ENCODE results near the gene GLB1L3. TPM values are rescaled to one million over a fixed set of nuclear protein-coding genes. Genes with fewer than 3 reads are reported as not detected.

GLB1L3 gene
- total RNA-seq, 2 donors from 2014 or later, result 7.8 to 14.5 TPM

DNA sequence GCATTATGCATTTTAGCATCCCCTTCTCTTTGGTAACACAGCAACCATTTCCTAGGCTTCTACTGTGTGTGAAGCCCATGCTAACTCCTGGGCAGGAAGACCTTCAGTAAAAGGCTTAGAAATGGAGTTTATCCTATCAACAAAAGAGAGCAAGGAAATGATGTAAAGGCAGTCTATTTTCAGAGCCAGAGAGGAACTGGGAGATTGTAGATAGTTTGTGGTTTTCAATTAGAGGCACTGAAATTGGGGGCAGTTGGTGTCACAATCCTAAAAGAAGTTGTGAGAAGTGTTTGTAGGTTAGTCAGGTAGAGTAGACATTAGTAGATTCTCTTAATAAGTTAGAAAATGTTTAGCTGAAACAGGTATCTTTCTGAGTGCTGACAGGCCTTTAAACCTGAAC lies 15.7 kb upstream of the GLB1L3 start:
- H3K4me3 ChIP-seq, result no peak overlapping the region
- no peaks in the 10 kb centered on the region for H3K27me3 ChIP-seq (replicated peaks; ENCODE audit: insufficient read depth)
- peak overlapping the region; percentile 16 to 53 for H3K27ac ChIP-seq
- no peaks in the 10 kb centered on the region for H3K4me1 ChIP-seq (replicated peaks)
- H3K9me3 ChIP-seq, result no peaks in the 10 kb centered on the region
- DNase-seq (ENCODE audit: low spot score), result no peak
- TF ChIP-seq, protein P1, sequence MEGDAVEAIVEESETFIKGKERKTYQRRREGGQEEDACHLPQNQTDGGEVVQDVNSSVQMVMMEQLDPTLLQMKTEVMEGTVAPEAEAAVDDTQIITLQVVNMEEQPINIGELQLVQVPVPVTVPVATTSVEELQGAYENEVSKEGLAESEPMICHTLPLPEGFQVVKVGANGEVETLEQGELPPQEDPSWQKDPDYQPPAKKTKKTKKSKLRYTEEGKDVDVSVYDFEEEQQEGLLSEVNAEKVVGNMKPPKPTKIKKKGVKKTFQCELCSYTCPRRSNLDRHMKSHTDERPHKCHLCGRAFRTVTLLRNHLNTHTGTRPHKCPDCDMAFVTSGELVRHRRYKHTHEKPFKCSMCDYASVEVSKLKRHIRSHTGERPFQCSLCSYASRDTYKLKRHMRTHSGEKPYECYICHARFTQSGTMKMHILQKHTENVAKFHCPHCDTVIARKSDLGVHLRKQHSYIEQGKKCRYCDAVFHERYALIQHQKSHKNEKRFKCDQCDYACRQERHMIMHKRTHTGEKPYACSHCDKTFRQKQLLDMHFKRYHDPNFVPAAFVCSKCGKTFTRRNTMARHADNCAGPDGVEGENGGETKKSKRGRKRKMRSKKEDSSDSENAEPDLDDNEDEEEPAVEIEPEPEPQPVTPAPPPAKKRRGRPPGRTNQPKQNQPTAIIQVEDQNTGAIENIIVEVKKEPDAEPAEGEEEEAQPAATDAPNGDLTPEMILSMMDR (IDR thresholded peaks at IDR 0.05), result no peak
- TF ChIP-seq POLR2AphosphoS5 (IDR thresholded peaks at IDR 0.05), result no peak
- TF ChIP-seq POLR2A (IDR thresholded peaks at IDR 0.05), result no peak
- intact Hi-C loops (cut with DNase I), result no loop called here
- peaks cover 0 to 3% of the 10 kb centered on the region in 2 donors for H3K36me3 ChIP-seq

DNA sequence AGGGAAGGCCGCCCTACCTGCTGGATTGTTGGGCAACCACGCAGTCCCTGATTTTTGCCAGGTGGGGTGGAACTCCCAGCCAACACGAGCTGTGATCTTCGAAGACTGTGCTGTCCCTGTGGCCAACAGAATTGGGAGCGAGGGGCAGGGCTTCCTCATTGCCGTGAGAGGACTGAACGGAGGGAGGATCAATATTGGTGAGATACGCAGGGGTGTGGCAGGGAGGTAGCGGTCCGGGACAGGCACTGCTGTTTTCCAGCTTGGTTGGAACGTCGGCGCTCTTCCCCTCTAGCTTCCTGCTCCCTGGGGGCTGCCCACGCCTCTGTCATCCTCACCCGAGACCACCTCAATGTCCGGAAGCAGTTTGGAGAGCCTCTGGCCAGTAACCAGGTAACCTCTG lies 15.2 kb upstream of the GLB1L3 start:
- 89% methylated on average over 16 of the region's 16 CpGs for WGBS
- Histone ChIP-seq H3K9me3 (no peaks in the 10 kb centered on the region), H3K27ac (peak overlapping the region in 1 of 2 donors; percentile 53), H3K4me1 (replicated peaks) (peaks cover 3% of the 10 kb centered on the region), H3K36me3 (peaks cover 0 to 3% of the 10 kb centered on the region in 2 donors), H3K27me3 (replicated peaks; ENCODE audit: insufficient read depth) (no peaks in the 10 kb centered on the region), H3K4me3 (no peak overlapping the region)
- no peak for DNase-seq (ENCODE audit: low spot score)
- intact Hi-C loops (cut with DNase I), result no loop called here
- TF ChIP-seq POLR2AphosphoS5 (IDR thresholded peaks at IDR 0.05) (no peak), POLR2A (IDR thresholded peaks at IDR 0.05) (no peak)
- TF ChIP-seq, protein P1 (IDR thresholded peaks at IDR 0.05), result no peak

- no peak for TF ChIP-seq POLR2A (IDR thresholded peaks at IDR 0.05)
- TF ChIP-seq, protein P1 (IDR thresholded peaks at IDR 0.05), result peak in 3 of 4 experiments; percentile 48 to 59 (median 55)
- H3K4me1 ChIP-seq (replicated peaks), result peaks cover 5% of the 10 kb centered on the region
- H3K36me3 ChIP-seq, result peaks cover 0 to 3% of the 10 kb centered on the region in 2 donors
- H3K4me3 ChIP-seq, result no peak overlapping the region
- H3K27ac ChIP-seq, result peak overlapping the region in 1 of 2 donors; percentile 1
- WGBS, result 83% methylated on average over 14 of the region's 14 CpGs
- intact Hi-C loops (cut with DNase I), result no loop called here
- no peak for DNase-seq (ENCODE audit: low spot score)
- H3K9me3 ChIP-seq, result no peaks in the 10 kb centered on the region
- H3K27me3 ChIP-seq (replicated peaks; ENCODE audit: insufficient read depth), result no peaks in the 10 kb centered on the region
Observed at GRCh38 chr11:134261626-134262488, 14.3 kb upstream of the GLB1L3 start.

- intact Hi-C loops (cut with DNase I), result no loop called here
- peaks cover 0 to 3% of the 10 kb centered on the region in 2 donors for H3K36me3 ChIP-seq
- whole genome bisulfite sequencing, result 78% methylated on average over 7 of the region's 7 CpGs
- TF ChIP-seq POLR2AphosphoS5 (IDR thresholded peaks at IDR 0.05) (peak; percentile 58), POLR2A (IDR thresholded peaks at IDR 0.05) (no peak)
- TF ChIP-seq, protein P1 (IDR thresholded peaks at IDR 0.05), result no peak
- peaks cover 12% of the 10 kb centered on the region for H3K4me1 ChIP-seq (replicated peaks)
- H3K9me3 ChIP-seq, result no peaks in the 10 kb centered on the region
- H3K27me3 ChIP-seq (replicated peaks; ENCODE audit: insufficient read depth), result no peaks in the 10 kb centered on the region
- peak; percentile 40 for DNase-seq (ENCODE audit: low spot score)
- no peak overlapping the region for H3K4me3 ChIP-seq
- H3K27ac ChIP-seq, result peak overlapping the region in 1 of 2 donors; percentile 58
Observed at GRCh38 chr11:134264966-134265764, 11.0 kb upstream of the GLB1L3 start.
